ENCODE measurements around the gene DDX23.

The DDX23 gene

DNA sequence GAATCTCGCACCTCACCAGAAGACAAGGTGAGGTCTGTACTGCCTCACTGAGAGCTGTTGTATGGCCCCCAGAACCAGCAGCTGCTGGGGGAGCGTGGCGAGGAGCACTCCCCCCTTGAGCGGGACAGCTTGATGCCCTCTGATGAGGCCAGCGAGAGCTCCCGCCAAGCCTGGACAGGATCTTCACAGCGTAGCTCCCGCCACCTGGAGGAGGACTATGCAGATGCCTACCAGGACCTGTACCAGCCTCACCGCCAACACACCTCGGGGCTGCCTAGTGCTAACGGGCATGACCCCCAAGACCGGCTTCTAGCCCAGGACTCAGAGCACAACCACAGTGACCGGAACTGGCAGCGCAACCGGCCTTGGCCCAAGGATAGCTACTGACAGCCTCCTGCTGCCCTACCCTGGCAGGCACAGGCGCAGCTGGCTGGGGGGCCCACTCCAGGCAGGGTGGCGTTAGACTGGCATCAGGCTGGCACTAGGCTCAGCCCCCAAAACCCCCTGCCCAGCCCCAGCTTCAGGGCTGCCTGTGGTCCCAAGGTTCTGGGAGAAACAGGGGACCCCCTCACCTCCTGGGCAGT lies 24.4 kb downstream of the DDX23 start:
- Histone ChIP-seq H3K4me3 (ENCODE audit: control insufficient read depth in 1 of 7, extremely low read depth in 1 of 7, insufficient read depth in 4 of 7, low read depth in 2 of 7, low read length in 6 of 7) (no peak overlapping the region), H3K36me3 (ENCODE audit: control insufficient read depth in 4 of 4, insufficient read depth in 4 of 4, low read length in 3 of 4) (peaks cover 5 to 59% (median 41%) of the 10 kb centered on the region in 4 experiments), H3K4me1 (ENCODE audit: control extremely low read depth in 1 of 4, control insufficient read depth in 4 of 4, insufficient read depth in 4 of 4, low read length in 3 of 4) (no peaks in the 10 kb centered on the region), H3K27me3 (replicated peaks in 2 of 5; ENCODE audit: control insufficient read depth in 4 of 5, insufficient read depth in 5 of 5, low read length in 4 of 5) (no peaks in the 10 kb centered on the region), H3K9me3 (ENCODE audit: control extremely low read depth in 1 of 5, control insufficient read depth in 4 of 5, insufficient read depth in 2 of 5, low read depth in 1 of 5, low read length in 4 of 5) (no peaks in the 10 kb centered on the region), H3K27ac (ENCODE audit: insufficient read depth in 1 of 2, low read depth in 1 of 2, low read length in 2 of 2, poor library complexity in 1 of 2, severe bottlenecking in 2 of 2) (no peak overlapping the region)
- no peak for DNase-seq
- CTCF ChIA-PET = interaction anchor here (0.8 to 7.0 kb wide), 4 partner anchors 8 to 25 kb away, joined by 3 to 37 read pairs (median 4); no protein-coding TSS in a partner anchor
- WGBS (ENCODE audit: insufficient coverage) = 97% methylated on average over 17 of the region's 17 CpGs
- POLR2A ChIA-PET = no interaction called here

DNA sequence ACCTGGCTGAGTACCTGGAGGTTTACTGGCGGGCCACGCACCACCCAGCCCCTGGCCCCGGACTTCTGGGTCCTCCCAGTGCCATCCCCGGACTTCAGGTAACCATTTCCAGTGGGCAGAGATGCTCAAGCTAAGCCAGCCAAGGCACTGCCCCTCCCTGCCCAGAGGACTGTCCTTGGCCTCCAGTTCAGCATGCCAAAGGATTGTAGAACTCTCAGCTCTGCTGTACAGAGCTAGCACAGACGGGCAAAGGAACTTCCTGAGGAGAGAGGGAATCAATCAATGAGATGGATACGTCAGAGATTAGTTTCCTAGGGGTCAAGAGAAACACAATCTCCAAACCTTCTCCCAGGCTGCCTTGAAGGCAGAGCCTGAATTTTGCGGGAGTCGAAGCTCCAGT lies 24.9 kb downstream of the DDX23 start:
- H3K27ac ChIP-seq (ENCODE audit: insufficient read depth in 1 of 2, low read depth in 1 of 2, low read length in 2 of 2, poor library complexity in 1 of 2, severe bottlenecking in 2 of 2) = no peak overlapping the region
- ChIA-PET POLR2A (no interaction called here), CTCF (interaction anchor here (0.9 to 7.0 kb wide), 5 partner anchors 11 to 115 kb away, joined by 3 to 37 read pairs (median 5); partner anchors contain the start of gene DDX23)
- no peak for DNase-seq
- H3K9me3 ChIP-seq (ENCODE audit: control extremely low read depth in 1 of 5, control insufficient read depth in 4 of 5, insufficient read depth in 2 of 5, low read depth in 1 of 5, low read length in 4 of 5) = no peaks in the 10 kb centered on the region
- WGBS (ENCODE audit: insufficient coverage) = 91% methylated on average over 5 of the region's 8 CpGs
- H3K27me3 ChIP-seq (replicated peaks in 2 of 5; ENCODE audit: control insufficient read depth in 4 of 5, insufficient read depth in 5 of 5, low read length in 4 of 5) = no peaks in the 10 kb centered on the region
- peaks cover 2 to 54% (median 35%) of the 10 kb centered on the region in 4 experiments for H3K36me3 ChIP-seq (ENCODE audit: control insufficient read depth in 4 of 4, insufficient read depth in 4 of 4, low read length in 3 of 4)
- no peaks in the 10 kb centered on the region for H3K4me1 ChIP-seq (ENCODE audit: control extremely low read depth in 1 of 4, control insufficient read depth in 4 of 4, insufficient read depth in 4 of 4, low read length in 3 of 4)
- H3K4me3 ChIP-seq (ENCODE audit: control insufficient read depth in 1 of 7, extremely low read depth in 1 of 7, insufficient read depth in 4 of 7, low read depth in 2 of 7, low read length in 6 of 7) = no peak overlapping the region

DNA sequence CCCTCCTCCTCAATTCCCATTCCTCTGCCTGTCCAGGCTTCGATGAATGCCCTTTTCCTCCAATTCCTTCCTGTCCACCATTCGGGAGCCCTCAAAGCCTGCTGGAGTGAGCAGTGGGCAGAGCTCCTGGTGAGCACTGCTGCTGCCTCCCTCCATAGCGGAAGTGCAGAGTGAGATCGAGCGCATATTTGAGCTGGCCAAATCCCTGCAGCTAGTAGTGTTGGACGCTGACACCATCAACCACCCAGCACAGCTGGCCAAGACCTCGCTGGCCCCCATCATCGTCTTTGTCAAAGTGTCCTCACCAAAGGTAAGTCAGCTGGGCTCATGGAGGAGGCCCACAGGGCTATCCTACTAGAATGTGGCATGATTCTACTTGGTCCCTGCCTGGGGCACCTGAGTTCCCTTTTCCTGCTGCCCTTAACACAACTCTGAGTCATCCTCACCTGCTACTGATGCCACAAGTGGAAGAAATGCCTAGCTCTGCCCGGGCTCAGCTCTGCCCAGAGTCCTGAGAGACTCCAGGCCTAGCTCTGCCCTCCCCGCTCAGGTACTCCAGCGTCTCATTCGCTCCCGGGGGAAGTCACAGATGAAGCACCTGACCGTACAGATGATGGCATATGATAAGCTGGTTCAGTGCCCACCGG lies 25.6 kb downstream of the DDX23 start:
- DNase-seq = no peak
- Histone ChIP-seq H3K27ac (ENCODE audit: insufficient read depth in 1 of 2, low read depth in 1 of 2, low read length in 2 of 2, poor library complexity in 1 of 2, severe bottlenecking in 2 of 2) (no peak overlapping the region), H3K27me3 (replicated peaks in 2 of 5; ENCODE audit: control insufficient read depth in 4 of 5, insufficient read depth in 5 of 5, low read length in 4 of 5) (no peaks in the 10 kb centered on the region), H3K4me3 (ENCODE audit: control insufficient read depth in 1 of 7, extremely low read depth in 1 of 7, insufficient read depth in 4 of 7, low read depth in 2 of 7, low read length in 6 of 7) (no peak overlapping the region), H3K9me3 (ENCODE audit: control extremely low read depth in 1 of 5, control insufficient read depth in 4 of 5, insufficient read depth in 2 of 5, low read depth in 1 of 5, low read length in 4 of 5) (no peaks in the 10 kb centered on the region), H3K4me1 (ENCODE audit: control extremely low read depth in 1 of 4, control insufficient read depth in 4 of 4, insufficient read depth in 4 of 4, low read length in 3 of 4) (no peaks in the 10 kb centered on the region), H3K36me3 (ENCODE audit: control insufficient read depth in 4 of 4, insufficient read depth in 4 of 4, low read length in 3 of 4) (peaks cover 0 to 47% (median 28%) of the 10 kb centered on the region in 4 experiments)
- POLR2A ChIA-PET = no interaction called here
- CTCF ChIA-PET = interaction anchor here (0.9 to 7.0 kb wide), 7 partner anchors 11 to 115 kb away, joined by 3 to 37 read pairs (median 4); partner anchors contain the start of gene DDX23
- WGBS (ENCODE audit: insufficient coverage) = 86% methylated on average over 15 of the region's 15 CpGs

DNA sequence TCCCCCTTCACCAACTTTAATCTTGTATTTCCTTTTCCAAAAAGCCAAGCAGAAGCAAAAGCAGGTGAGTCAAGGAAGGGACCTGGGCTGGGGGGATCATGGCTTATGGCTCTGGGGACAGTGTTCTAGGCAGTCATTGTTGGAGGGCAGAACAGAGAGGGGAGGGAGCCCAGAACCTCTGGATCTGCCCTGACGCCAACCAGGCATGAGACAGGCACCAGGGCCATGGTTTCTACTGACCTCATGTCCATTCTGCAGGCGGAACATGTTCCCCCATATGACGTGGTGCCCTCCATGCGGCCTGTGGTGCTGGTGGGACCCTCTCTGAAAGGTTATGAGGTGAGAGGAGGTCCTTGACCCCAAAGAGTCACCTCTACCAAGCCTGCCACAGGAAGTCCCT lies 27.1 kb downstream of the DDX23 start:
- Histone ChIP-seq H3K4me3 (ENCODE audit: control insufficient read depth in 1 of 7, extremely low read depth in 1 of 7, insufficient read depth in 4 of 7, low read depth in 2 of 7, low read length in 6 of 7) (no peak overlapping the region), H3K36me3 (ENCODE audit: control insufficient read depth in 4 of 4, insufficient read depth in 4 of 4, low read length in 3 of 4) (peaks cover 0 to 32% (median 17%) of the 10 kb centered on the region in 4 experiments), H3K4me1 (ENCODE audit: control extremely low read depth in 1 of 4, control insufficient read depth in 4 of 4, insufficient read depth in 4 of 4, low read length in 3 of 4) (peaks cover 0 to 7% (median 0%) of the 10 kb centered on the region in 4 experiments), H3K27me3 (replicated peaks in 2 of 5; ENCODE audit: control insufficient read depth in 4 of 5, insufficient read depth in 5 of 5, low read length in 4 of 5) (no peaks in the 10 kb centered on the region), H3K27ac (ENCODE audit: insufficient read depth in 1 of 2, low read depth in 1 of 2, low read length in 2 of 2, poor library complexity in 1 of 2, severe bottlenecking in 2 of 2) (no peak overlapping the region), H3K9me3 (ENCODE audit: control extremely low read depth in 1 of 5, control insufficient read depth in 4 of 5, insufficient read depth in 2 of 5, low read depth in 1 of 5, low read length in 4 of 5) (no peaks in the 10 kb centered on the region)
- CTCF ChIA-PET = interaction anchor here (7.0 kb wide), 1 partner anchor 9 kb away, joined by 37 read pairs; no protein-coding TSS in a partner anchor
- POLR2A ChIA-PET = no interaction called here
- no peak for DNase-seq
- 100% methylated on average over 4 of the region's 4 CpGs for WGBS (ENCODE audit: insufficient coverage)

DNA sequence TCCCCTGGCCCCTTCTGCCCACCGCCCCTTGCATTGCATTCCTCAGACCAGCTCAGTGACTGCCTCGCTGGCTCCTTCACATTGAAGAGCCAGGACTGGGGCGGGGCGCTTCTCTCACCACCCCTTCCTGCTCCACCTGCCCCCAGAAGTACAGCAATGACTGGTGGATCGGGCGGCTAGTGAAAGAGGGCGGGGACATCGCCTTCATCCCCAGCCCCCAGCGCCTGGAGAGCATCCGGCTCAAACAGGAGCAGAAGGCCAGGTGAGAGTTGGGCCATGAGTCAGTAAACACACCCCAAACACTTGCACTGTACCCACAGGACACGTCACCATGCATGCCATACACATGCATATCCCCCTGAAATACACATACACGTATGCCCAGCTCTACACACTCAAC lies 27.9 kb downstream of the DDX23 start:
- POLR2A ChIA-PET = no interaction called here
- DNase-seq = no peak
- WGBS (ENCODE audit: insufficient coverage) = 95% methylated on average over 8 of the region's 12 CpGs
- Histone ChIP-seq H3K27ac (ENCODE audit: insufficient read depth in 1 of 2, low read depth in 1 of 2, low read length in 2 of 2, poor library complexity in 1 of 2, severe bottlenecking in 2 of 2) (no peak overlapping the region), H3K36me3 (ENCODE audit: control insufficient read depth in 4 of 4, insufficient read depth in 4 of 4, low read length in 3 of 4) (peaks cover 0 to 25% (median 10%) of the 10 kb centered on the region in 4 experiments), H3K27me3 (replicated peaks in 2 of 5; ENCODE audit: control insufficient read depth in 4 of 5, insufficient read depth in 5 of 5, low read length in 4 of 5) (no peaks in the 10 kb centered on the region), H3K9me3 (ENCODE audit: control extremely low read depth in 1 of 5, control insufficient read depth in 4 of 5, insufficient read depth in 2 of 5, low read depth in 1 of 5, low read length in 4 of 5) (no peaks in the 10 kb centered on the region), H3K4me3 (ENCODE audit: control insufficient read depth in 1 of 7, extremely low read depth in 1 of 7, insufficient read depth in 4 of 7, low read depth in 2 of 7, low read length in 6 of 7) (no peak overlapping the region), H3K4me1 (ENCODE audit: control extremely low read depth in 1 of 4, control insufficient read depth in 4 of 4, insufficient read depth in 4 of 4, low read length in 3 of 4) (peaks cover 0 to 8% (median 2%) of the 10 kb centered on the region in 4 experiments)
- CTCF ChIA-PET = interaction anchor here (2.2 to 7.0 kb wide), 2 partner anchors 8 to 28 kb away, joined by 9 to 37 read pairs; no protein-coding TSS in a partner anchor

DNA sequence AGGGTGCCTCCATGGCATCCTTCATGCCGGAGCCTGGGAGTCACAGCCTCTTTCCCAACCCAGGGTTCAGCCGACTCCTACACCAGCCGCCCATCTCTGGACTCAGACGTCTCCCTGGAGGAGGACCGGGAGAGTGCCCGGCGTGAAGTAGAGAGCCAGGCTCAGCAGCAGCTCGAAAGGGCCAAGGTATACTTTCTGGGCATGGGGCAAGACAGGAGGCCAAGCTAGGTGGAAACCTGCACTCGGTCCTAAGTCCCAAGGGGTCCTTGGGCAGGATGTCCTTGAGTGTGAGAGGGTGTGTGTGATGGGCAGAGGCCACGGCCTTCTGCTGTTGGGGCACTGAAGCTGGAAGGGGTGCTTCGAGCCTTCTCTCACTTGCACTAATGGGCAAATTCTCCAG lies 28.7 kb downstream of the DDX23 start:
- H3K27me3 ChIP-seq (replicated peaks in 2 of 5; ENCODE audit: control insufficient read depth in 4 of 5, insufficient read depth in 5 of 5, low read length in 4 of 5) = no peaks in the 10 kb centered on the region
- peaks cover 0 to 16% (median 4%) of the 10 kb centered on the region in 4 experiments for H3K36me3 ChIP-seq (ENCODE audit: control insufficient read depth in 4 of 4, insufficient read depth in 4 of 4, low read length in 3 of 4)
- POLR2A ChIA-PET = no interaction called here

DNA sequence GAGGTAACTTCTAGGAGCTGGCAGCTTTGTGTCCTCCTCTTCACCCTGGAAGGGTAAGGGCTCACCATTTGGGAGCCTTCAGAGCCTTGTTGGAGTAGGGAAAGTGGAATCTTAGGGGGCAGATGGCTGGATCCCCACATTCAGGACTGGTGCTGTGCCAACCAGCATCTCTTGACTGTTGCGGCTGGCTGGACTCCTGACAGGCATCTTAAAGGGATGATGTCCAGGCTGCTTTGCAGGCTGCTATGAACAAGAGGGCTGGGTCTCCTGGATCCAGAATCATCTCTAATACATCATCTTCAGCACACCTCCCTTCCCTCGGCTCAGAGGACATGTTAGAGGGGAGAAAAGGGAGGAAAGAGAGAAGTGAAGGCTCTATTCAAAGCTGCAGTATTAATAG lies 29.3 kb downstream of the DDX23 start:
- Histone ChIP-seq H3K27ac (ENCODE audit: insufficient read depth in 1 of 2, low read depth in 1 of 2, low read length in 2 of 2, poor library complexity in 1 of 2, severe bottlenecking in 2 of 2) (no peak overlapping the region), H3K4me3 (ENCODE audit: control insufficient read depth in 1 of 7, extremely low read depth in 1 of 7, insufficient read depth in 4 of 7, low read depth in 2 of 7, low read length in 6 of 7) (no peak overlapping the region), H3K36me3 (ENCODE audit: control insufficient read depth in 4 of 4, insufficient read depth in 4 of 4, low read length in 3 of 4) (peaks cover 0 to 13% (median under 1%) of the 10 kb centered on the region in 4 experiments), H3K27me3 (replicated peaks in 2 of 5; ENCODE audit: control insufficient read depth in 4 of 5, insufficient read depth in 5 of 5, low read length in 4 of 5) (peaks cover 0 to 3% (median 0%) of the 10 kb centered on the region in 5 experiments), H3K4me1 (ENCODE audit: control extremely low read depth in 1 of 4, control insufficient read depth in 4 of 4, insufficient read depth in 4 of 4, low read length in 3 of 4) (peaks cover 0 to 21% (median 12%) of the 10 kb centered on the region in 4 experiments), H3K9me3 (ENCODE audit: control extremely low read depth in 1 of 5, control insufficient read depth in 4 of 5, insufficient read depth in 2 of 5, low read depth in 1 of 5, low read length in 4 of 5) (no peaks in the 10 kb centered on the region)
- no peak for DNase-seq
- POLR2A ChIA-PET = no interaction called here
- CTCF ChIA-PET = interaction anchor here (0.8 to 7.0 kb wide), 4 partner anchors 7 to 31 kb away, joined by 3 to 37 read pairs (median 7); no protein-coding TSS in a partner anchor
- WGBS (ENCODE audit: insufficient coverage) = 100% methylated on average over 1 of the region's 2 CpGs

More for the DNA sequence above, 28.7 kb downstream of the DDX23 start:
- Histone ChIP-seq H3K9me3 (ENCODE audit: control extremely low read depth in 1 of 5, control insufficient read depth in 4 of 5, insufficient read depth in 2 of 5, low read depth in 1 of 5, low read length in 4 of 5) (no peaks in the 10 kb centered on the region), H3K27ac (ENCODE audit: insufficient read depth in 1 of 2, low read depth in 1 of 2, low read length in 2 of 2, poor library complexity in 1 of 2, severe bottlenecking in 2 of 2) (no peak overlapping the region), H3K4me1 (ENCODE audit: control extremely low read depth in 1 of 4, control insufficient read depth in 4 of 4, insufficient read depth in 4 of 4, low read length in 3 of 4) (peaks cover 0 to 15% (median 7%) of the 10 kb centered on the region in 4 experiments), H3K4me3 (ENCODE audit: control insufficient read depth in 1 of 7, extremely low read depth in 1 of 7, insufficient read depth in 4 of 7, low read depth in 2 of 7, low read length in 6 of 7) (no peak overlapping the region)
- no peak for DNase-seq
- CTCF ChIA-PET = interaction anchor here (0.8 to 7.0 kb wide), 4 partner anchors 8 to 32 kb away, joined by 3 to 37 read pairs (median 7); no protein-coding TSS in a partner anchor
- 98% methylated on average over 5 of the region's 11 CpGs for WGBS (ENCODE audit: insufficient coverage)

Data from common myeloid progenitor, CD34-positive (primary cell).